H1 (cell line): ENCODE data around the gene PEPD.

Experiments
- EZH2 ChIP-seq: fragments of 200-600 bp; sonication (generic); IDR thresholded peaks from 2 replicates; pipeline ENCODE4 v1.7.1; 2012; ENCODE audit warnings: low read depth, mild to moderate bottlenecking, moderate library complexity, low read length, inconsistent platforms; ENCODE audit not compliant: severe bottlenecking
- JUN ChIP-seq: IDR thresholded peaks from 2 replicates; pipeline ENCODE4 v1.6.1; 2011; ENCODE audit warnings: low read depth, mild to moderate bottlenecking, improper control_type of control experiment, low read length

- TF ChIP-seq JUN = no peak
- no peak for TF ChIP-seq EZH2
Measured at GRCh38 chr19:33379151-33379829, 142.3 kb downstream of the PEPD start.
